ENCODE measurements around the gene ZFAND5. TPM values are rescaled to one million over a fixed set of nuclear protein-coding genes. Genes with fewer than 3 reads are reported as not detected.

ZFAND5 gene
- total and polyA plus RNA-seq, 2 experiments from 2014 or later: 138 to 216 TPM

- Histone ChIP-seq H3K27ac (ENCODE audit: low read depth) (no peak overlapping the region), H3K9me2 (ENCODE audit: insufficient read depth) (no peaks in the 10 kb centered on the region; the same call in 1 of the 2 replicates), H3F3A (replicated peaks; ENCODE audit: low read depth) (no peaks in the 10 kb centered on the region), H3K36me3 (ENCODE audit: insufficient read depth) (no peaks in the 10 kb centered on the region), H3K4me3 (no peak overlapping the region), H2AFZ (no peak overlapping the region), H3K4me1 (ENCODE audit: insufficient read depth) (peaks cover 8% of the 10 kb centered on the region), H3K27me3 (ENCODE audit: insufficient read depth) (no peaks in the 10 kb centered on the region), H4K20me1 (replicated peaks; ENCODE audit: insufficient read depth) (no peaks in the 10 kb centered on the region), H3K79me2 (replicated peaks; ENCODE audit: insufficient read depth) (no peaks in the 10 kb centered on the region), H3K4me2 (no peak overlapping the region)
- peaks cover 17% of the 10 kb centered on the region; the same call in 2 of the 3 replicates for H3K9me3 Mint-ChIP-seq
- H3K27me3 Mint-ChIP-seq (ENCODE audit: insufficient read depth, low read depth, poor library complexity): peaks cover 4% of the 10 kb centered on the region
- 0 out of 2 replicates have a peak overlapping the region, but pooled peaks have one; percentile 32 for H3K27ac Mint-ChIP-seq
- ATAC-seq: no peak
- DNase-seq (ENCODE audit: low spot score): no peak
- no peak overlapping the region for H3K4me3 Mint-ChIP-seq
- 0 out of 3 replicates have a peak, but pooled peaks cover 2% of the 10 kb centered on the region for H3K36me3 Mint-ChIP-seq (ENCODE audit: low read depth)
- H3K4me1 Mint-ChIP-seq: peaks cover 7% of the 10 kb centered on the region
- TF ChIP-seq ZNF114 (CRISPR knock-in tag; IDR thresholded peaks at IDR 0.05) (no peak), CTCF (conservative IDR thresholded peaks at IDR 0.05; ENCODE audit: low read depth in 2 of 2) (no peak), NANOG (IDR thresholded peaks at IDR 0.05; ENCODE audit: borderline replicate concordance) (no peak), EZH2 (IDR thresholded peaks at IDR 0.05; ENCODE audit: low read depth, unreplicated experiment) (no peak), REST (IDR thresholded peaks at IDR 0.05; ENCODE audit: unreplicated experiment) (no peak)
- TF ChIP-seq, protein P1, sequence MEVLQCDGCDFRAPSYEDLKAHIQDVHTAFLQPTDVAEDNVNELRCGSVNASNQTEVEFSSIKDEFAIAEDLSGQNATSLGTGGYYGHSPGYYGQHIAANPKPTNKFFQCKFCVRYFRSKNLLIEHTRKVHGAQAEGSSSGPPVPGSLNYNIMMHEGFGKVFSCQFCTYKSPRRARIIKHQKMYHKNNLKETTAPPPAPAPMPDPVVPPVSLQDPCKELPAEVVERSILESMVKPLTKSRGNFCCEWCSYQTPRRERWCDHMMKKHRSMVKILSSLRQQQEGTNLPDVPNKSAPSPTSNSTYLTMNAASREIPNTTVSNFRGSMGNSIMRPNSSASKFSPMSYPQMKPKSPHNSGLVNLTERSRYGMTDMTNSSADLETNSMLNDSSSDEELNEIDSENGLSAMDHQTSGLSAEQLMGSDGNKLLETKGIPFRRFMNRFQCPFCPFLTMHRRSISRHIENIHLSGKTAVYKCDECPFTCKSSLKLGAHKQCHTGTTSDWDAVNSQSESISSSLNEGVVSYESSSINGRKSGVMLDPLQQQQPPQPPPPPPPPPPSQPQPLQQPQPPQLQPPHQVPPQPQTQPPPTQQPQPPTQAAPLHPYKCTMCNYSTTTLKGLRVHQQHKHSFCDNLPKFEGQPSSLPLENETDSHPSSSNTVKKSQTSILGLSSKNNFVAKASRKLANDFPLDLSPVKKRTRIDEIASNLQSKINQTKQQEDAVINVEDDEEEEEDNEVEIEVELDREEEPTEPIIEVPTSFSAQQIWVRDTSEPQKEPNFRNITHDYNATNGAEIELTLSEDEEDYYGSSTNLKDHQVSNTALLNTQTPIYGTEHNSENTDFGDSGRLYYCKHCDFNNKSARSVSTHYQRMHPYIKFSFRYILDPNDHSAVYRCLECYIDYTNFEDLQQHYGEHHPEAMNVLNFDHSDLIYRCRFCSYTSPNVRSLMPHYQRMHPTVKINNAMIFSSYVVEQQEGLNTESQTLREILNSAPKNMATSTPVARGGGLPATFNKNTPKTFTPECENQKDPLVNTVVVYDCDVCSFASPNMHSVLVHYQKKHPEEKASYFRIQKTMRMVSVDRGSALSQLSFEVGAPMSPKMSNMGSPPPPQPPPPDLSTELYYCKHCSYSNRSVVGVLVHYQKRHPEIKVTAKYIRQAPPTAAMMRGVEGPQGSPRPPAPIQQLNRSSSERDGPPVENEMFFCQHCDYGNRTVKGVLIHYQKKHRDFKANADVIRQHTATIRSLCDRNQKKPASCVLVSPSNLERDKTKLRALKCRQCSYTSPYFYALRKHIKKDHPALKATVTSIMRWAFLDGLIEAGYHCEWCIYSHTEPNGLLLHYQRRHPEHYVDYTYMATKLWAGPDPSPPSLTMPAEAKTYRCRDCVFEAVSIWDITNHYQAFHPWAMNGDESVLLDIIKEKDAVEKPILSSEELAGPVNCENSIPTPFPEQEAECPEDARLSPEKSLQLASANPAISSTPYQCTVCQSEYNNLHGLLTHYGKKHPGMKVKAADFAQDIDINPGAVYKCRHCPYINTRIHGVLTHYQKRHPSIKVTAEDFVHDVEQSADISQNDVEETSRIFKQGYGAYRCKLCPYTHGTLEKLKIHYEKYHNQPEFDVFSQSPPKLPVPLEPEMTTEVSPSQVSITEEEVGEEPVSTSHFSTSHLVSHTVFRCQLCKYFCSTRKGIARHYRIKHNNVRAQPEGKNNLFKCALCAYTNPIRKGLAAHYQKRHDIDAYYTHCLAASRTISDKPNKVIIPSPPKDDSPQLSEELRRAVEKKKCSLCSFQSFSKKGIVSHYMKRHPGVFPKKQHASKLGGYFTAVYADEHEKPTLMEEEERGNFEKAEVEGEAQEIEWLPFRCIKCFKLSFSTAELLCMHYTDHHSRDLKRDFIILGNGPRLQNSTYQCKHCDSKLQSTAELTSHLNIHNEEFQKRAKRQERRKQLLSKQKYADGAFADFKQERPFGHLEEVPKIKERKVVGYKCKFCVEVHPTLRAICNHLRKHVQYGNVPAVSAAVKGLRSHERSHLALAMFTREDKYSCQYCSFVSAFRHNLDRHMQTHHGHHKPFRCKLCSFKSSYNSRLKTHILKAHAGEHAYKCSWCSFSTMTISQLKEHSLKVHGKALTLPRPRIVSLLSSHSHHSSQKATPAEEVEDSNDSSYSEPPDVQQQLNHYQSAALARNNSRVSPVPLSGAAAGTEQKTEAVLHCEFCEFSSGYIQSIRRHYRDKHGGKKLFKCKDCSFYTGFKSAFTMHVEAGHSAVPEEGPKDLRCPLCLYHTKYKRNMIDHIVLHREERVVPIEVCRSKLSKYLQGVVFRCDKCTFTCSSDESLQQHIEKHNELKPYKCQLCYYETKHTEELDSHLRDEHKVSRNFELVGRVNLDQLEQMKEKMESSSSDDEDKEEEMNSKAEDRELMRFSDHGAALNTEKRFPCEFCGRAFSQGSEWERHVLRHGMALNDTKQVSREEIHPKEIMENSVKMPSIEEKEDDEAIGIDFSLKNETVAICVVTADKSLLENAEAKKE (CRISPR knock-in tag; IDR thresholded peaks at IDR 0.05): no peak
These were observed 29.1 kb upstream of the ZFAND5 start for GRCh38 chr9:72394066-72394465.
